Measurements from ENCODE around the gene UPK3A. TPM values are rescaled to one million over a fixed set of nuclear protein-coding genes. Genes with fewer than 3 reads are reported as not detected.

The UPK3A gene
- total and polyA plus RNA-seq, 2 experiments from 2014 or later: 0.47 TPM; not detected in 1

DNA sequence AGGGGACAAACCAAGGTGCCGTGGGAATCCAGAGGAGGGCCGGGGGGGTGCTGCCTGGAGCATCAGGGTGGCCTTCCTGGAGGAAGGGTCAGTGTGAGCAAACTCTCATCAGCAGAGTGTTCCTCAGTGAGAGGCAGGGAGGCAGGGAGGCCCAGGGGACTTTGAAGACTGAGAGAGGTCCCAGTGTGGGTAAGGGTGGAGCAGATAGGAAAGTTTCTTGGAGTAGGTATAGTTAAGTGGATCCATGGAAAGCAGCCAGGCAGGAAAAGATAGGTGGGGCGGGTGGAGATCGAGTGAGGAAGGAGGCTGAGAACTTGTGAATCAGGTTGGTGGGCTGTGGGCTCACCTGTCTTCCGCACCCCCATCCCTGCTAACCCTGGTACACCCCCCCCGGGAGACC lies 9.3 kb downstream of the UPK3A start:
- no peaks in the 10 kb centered on the region for H3K9me3 Mint-ChIP-seq
- Histone ChIP-seq H3K27me3 (ENCODE audit: insufficient read depth) (no peaks in the 10 kb centered on the region), H3F3A (replicated peaks; ENCODE audit: low read depth) (no peaks in the 10 kb centered on the region), H2AFZ (no peak overlapping the region), H3K79me2 (replicated peaks; ENCODE audit: insufficient read depth) (no peaks in the 10 kb centered on the region), H3K4me2 (no peak overlapping the region), H4K20me1 (replicated peaks; ENCODE audit: insufficient read depth) (no peaks in the 10 kb centered on the region), H3K36me3 (ENCODE audit: insufficient read depth) (no peaks in the 10 kb centered on the region), H3K27ac (ENCODE audit: low read depth) (no peak overlapping the region), H3K4me3 (no peak overlapping the region), H3K9me2 (ENCODE audit: insufficient read depth) (no peaks in the 10 kb centered on the region), H3K4me1 (ENCODE audit: insufficient read depth) (peaks cover 8% of the 10 kb centered on the region; the same call in 1 of the 2 replicates)
- ATAC-seq (no peak), DNase-seq (ENCODE audit: low spot score) (no peak)
- H3K4me1 Mint-ChIP-seq: peaks cover 9% of the 10 kb centered on the region
- no peak for TF ChIP-seq REST (IDR thresholded peaks at IDR 0.05; ENCODE audit: unreplicated experiment)
- no peak for TF ChIP-seq ETS1 (IDR thresholded peaks at IDR 0.05)
- TF ChIP-seq, protein P1, sequence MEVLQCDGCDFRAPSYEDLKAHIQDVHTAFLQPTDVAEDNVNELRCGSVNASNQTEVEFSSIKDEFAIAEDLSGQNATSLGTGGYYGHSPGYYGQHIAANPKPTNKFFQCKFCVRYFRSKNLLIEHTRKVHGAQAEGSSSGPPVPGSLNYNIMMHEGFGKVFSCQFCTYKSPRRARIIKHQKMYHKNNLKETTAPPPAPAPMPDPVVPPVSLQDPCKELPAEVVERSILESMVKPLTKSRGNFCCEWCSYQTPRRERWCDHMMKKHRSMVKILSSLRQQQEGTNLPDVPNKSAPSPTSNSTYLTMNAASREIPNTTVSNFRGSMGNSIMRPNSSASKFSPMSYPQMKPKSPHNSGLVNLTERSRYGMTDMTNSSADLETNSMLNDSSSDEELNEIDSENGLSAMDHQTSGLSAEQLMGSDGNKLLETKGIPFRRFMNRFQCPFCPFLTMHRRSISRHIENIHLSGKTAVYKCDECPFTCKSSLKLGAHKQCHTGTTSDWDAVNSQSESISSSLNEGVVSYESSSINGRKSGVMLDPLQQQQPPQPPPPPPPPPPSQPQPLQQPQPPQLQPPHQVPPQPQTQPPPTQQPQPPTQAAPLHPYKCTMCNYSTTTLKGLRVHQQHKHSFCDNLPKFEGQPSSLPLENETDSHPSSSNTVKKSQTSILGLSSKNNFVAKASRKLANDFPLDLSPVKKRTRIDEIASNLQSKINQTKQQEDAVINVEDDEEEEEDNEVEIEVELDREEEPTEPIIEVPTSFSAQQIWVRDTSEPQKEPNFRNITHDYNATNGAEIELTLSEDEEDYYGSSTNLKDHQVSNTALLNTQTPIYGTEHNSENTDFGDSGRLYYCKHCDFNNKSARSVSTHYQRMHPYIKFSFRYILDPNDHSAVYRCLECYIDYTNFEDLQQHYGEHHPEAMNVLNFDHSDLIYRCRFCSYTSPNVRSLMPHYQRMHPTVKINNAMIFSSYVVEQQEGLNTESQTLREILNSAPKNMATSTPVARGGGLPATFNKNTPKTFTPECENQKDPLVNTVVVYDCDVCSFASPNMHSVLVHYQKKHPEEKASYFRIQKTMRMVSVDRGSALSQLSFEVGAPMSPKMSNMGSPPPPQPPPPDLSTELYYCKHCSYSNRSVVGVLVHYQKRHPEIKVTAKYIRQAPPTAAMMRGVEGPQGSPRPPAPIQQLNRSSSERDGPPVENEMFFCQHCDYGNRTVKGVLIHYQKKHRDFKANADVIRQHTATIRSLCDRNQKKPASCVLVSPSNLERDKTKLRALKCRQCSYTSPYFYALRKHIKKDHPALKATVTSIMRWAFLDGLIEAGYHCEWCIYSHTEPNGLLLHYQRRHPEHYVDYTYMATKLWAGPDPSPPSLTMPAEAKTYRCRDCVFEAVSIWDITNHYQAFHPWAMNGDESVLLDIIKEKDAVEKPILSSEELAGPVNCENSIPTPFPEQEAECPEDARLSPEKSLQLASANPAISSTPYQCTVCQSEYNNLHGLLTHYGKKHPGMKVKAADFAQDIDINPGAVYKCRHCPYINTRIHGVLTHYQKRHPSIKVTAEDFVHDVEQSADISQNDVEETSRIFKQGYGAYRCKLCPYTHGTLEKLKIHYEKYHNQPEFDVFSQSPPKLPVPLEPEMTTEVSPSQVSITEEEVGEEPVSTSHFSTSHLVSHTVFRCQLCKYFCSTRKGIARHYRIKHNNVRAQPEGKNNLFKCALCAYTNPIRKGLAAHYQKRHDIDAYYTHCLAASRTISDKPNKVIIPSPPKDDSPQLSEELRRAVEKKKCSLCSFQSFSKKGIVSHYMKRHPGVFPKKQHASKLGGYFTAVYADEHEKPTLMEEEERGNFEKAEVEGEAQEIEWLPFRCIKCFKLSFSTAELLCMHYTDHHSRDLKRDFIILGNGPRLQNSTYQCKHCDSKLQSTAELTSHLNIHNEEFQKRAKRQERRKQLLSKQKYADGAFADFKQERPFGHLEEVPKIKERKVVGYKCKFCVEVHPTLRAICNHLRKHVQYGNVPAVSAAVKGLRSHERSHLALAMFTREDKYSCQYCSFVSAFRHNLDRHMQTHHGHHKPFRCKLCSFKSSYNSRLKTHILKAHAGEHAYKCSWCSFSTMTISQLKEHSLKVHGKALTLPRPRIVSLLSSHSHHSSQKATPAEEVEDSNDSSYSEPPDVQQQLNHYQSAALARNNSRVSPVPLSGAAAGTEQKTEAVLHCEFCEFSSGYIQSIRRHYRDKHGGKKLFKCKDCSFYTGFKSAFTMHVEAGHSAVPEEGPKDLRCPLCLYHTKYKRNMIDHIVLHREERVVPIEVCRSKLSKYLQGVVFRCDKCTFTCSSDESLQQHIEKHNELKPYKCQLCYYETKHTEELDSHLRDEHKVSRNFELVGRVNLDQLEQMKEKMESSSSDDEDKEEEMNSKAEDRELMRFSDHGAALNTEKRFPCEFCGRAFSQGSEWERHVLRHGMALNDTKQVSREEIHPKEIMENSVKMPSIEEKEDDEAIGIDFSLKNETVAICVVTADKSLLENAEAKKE (CRISPR knock-in tag; IDR thresholded peaks at IDR 0.05): no peak
- no peak for TF ChIP-seq EZH2 (IDR thresholded peaks at IDR 0.05; ENCODE audit: low read depth, unreplicated experiment)
- TF ChIP-seq CTCF (conservative IDR thresholded peaks at IDR 0.05; ENCODE audit: low read depth in 2 of 2): no peak
- no peak for TF ChIP-seq ZNF114 (CRISPR knock-in tag; IDR thresholded peaks at IDR 0.05)
- TF ChIP-seq NANOG (IDR thresholded peaks at IDR 0.05; ENCODE audit: borderline replicate concordance): no peak
- no peak for TF ChIP-seq STAT1 (IDR thresholded peaks at IDR 0.05; ENCODE audit: unreplicated experiment)
- TF ChIP-seq EZH2phosphoT487 (IDR thresholded peaks at IDR 0.05; ENCODE audit: unreplicated experiment): no peak
- no peak for TF ChIP-seq CREB1 (CRISPR knock-in tag; IDR thresholded peaks at IDR 0.05; ENCODE audit: low read depth)
- TF ChIP-seq POLR2AphosphoS5 (IDR thresholded peaks at IDR 0.05; ENCODE audit: low read depth): no peak
- no peak for TF ChIP-seq ZNF331 (CRISPR knock-in tag; IDR thresholded peaks at IDR 0.05; ENCODE audit: low read depth)
- no peak overlapping the region for H3K4me3 Mint-ChIP-seq
- H3K27me3 Mint-ChIP-seq (ENCODE audit: insufficient read depth, low read depth, poor library complexity): peaks cover 7% of the 10 kb centered on the region
- H3K27ac Mint-ChIP-seq: no peak overlapping the region
- H3K36me3 Mint-ChIP-seq (ENCODE audit: low read depth): no peaks in the 10 kb centered on the region

All from GM23338 (cell line).